SKM-1 (cell line): ENCODE results near the gene RAB27B.
"Not testable (repeated sequence)": the region's sequence is repeated elsewhere in the genome, so short reads cannot be mapped to it uniquely, and the experiment has no call there.

Experiments
- DNase-seq: peaks from one replicate; lab custom pipeline; 2025; ENCODE audit not compliant: unreplicated experiment; lab: John Stamatoyannopoulos, UW

Gene RAB27B

GRCh38 chr18:54813977-54814565 lies 14.2 kb upstream of the RAB27B start:
- no peak for DNase-seq

- DNase-seq = no peak
Observed at GRCh38 chr18:54815086-54815485, 13.2 kb upstream of the RAB27B start.

- DNase-seq = not testable (repeated sequence)
Observed at GRCh38 chr18:54820785-54821275, 7.4 kb upstream of the RAB27B start.

- no peak for DNase-seq
Observed at GRCh38 chr18:54822872-54823845, 5.1 kb upstream of the RAB27B start.

GRCh38 chr18:54824761-54825160 lies 3.5 kb upstream of the RAB27B start:
- DNase-seq = no peak

GRCh38 chr18:54825601-54826344 lies 2.5 kb upstream of the RAB27B start:
- DNase-seq = no peak

GRCh38 chr18:54828986-54829385 lies 709 bp downstream of the RAB27B start:
- no peak for DNase-seq

- no peak for DNase-seq
Observed at GRCh38 chr18:54829856-54830255, 1.6 kb downstream of the RAB27B start.

- DNase-seq = no peak
Observed at GRCh38 chr18:54830260-54830659, 2.0 kb downstream of the RAB27B start.

- no peak for DNase-seq
Observed at GRCh38 chr18:54830866-54831265, 2.6 kb downstream of the RAB27B start.

- no peak for DNase-seq
Observed at GRCh38 chr18:54835944-54836343, 7.7 kb downstream of the RAB27B start.

- no peak for DNase-seq
Observed at GRCh38 chr18:54843314-54843713, 15.0 kb downstream of the RAB27B start.

GRCh38 chr18:54845787-54846186 lies 17.5 kb downstream of the RAB27B start:
- no peak for DNase-seq

GRCh38 chr18:54848121-54848520 lies 19.8 kb downstream of the RAB27B start:
- DNase-seq = no peak

- no peak for DNase-seq
Observed at GRCh38 chr18:54849683-54850082, 21.4 kb downstream of the RAB27B start.

- DNase-seq = no peak
Observed at GRCh38 chr18:54850598-54850997, 22.3 kb downstream of the RAB27B start.

GRCh38 chr18:54852780-54853675 lies 24.8 kb downstream of the RAB27B start:
- no peak for DNase-seq

- DNase-seq = not testable (repeated sequence)
Observed at GRCh38 chr18:54855050-54855449, 26.8 kb downstream of the RAB27B start.

GRCh38 chr18:54856105-54856646 lies 27.9 kb downstream of the RAB27B start:
- DNase-seq = no peak

- no peak for DNase-seq
Observed at GRCh38 chr18:54857499-54857898, 29.2 kb downstream of the RAB27B start.
